Endothelial cell of umbilical vein (primary cell): Measurements from ENCODE around the gene RENBP.

ENCODE experiments used
- EZH2 ChIP-seq: IDR thresholded peaks from 2 replicates; pipeline ENCODE4 v1.6.1; 2012; ENCODE audit warnings: borderline replicate concordance, low read depth, mild to moderate bottlenecking, moderate library complexity, low read length, inconsistent platforms; ENCODE audit not compliant: severe bottlenecking
- POLR2A ChIP-seq: IDR thresholded peaks from 2 replicates; pipeline ENCODE4 v1.6.1; 2012; ENCODE audit warnings: low read depth, mild to moderate bottlenecking, control low read depth, low read length
- TF ChIP-seq, protein P1 (sequence below), 2 donors: IDR thresholded peaks; 1 replicate in 1 of 2; 2 replicates in 1 of 2; pipeline ENCODE4 v1.5.1; 2011; ENCODE audit warnings: low read length in 2 of 2, mild to moderate bottlenecking in 2 of 2, moderate library complexity in 2 of 2, control low read depth in 1 of 2, inconsistent platforms in 1 of 2, low read depth in 1 of 2; ENCODE audit not compliant: insufficient read depth in 1 of 2; ENCODE audit errors: extremely low read depth in 1 of 2

DNA sequence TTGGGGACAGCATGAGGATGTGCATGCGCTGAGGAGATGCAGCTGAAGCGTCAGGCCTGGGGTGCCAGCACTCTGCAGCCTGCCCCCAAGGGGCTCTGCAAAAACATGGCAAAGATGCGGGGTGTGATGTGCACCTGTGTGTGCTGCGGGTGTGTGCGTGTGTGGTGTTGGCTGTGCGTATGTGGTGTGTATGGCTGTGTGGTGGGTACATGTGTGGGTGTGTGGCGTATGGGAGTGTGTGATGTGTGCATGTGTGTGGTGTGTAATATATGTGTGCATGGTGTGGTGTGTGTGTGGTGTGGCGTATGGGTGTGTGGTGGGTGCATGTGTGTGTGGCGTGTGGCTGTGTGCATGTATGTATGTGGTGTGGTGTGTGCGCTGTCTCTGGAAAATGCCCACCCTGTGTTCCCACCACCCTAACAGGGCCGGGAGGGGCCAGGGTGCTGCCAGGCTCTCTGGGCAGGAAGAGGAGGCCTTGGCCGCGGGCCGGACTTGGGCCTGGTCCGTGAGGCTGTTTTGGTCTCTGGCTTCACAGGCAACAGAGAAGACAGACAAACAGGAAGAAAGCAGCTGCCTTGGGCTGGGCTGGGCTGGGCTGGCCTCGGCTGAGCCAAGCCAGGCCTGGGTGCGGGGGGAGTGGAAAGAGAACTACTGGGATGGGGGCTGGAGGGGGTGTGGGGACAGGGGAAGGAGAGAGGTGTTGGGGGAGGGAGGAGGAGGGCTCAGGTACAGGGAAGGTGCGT, 41.0 kb downstream of the RENBP start:
- TF ChIP-seq, protein P1, sequence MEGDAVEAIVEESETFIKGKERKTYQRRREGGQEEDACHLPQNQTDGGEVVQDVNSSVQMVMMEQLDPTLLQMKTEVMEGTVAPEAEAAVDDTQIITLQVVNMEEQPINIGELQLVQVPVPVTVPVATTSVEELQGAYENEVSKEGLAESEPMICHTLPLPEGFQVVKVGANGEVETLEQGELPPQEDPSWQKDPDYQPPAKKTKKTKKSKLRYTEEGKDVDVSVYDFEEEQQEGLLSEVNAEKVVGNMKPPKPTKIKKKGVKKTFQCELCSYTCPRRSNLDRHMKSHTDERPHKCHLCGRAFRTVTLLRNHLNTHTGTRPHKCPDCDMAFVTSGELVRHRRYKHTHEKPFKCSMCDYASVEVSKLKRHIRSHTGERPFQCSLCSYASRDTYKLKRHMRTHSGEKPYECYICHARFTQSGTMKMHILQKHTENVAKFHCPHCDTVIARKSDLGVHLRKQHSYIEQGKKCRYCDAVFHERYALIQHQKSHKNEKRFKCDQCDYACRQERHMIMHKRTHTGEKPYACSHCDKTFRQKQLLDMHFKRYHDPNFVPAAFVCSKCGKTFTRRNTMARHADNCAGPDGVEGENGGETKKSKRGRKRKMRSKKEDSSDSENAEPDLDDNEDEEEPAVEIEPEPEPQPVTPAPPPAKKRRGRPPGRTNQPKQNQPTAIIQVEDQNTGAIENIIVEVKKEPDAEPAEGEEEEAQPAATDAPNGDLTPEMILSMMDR (IDR thresholded peaks at IDR 0.05; ENCODE audit: extremely low read depth in 1 of 2, insufficient read depth in 1 of 2, low read depth in 1 of 2, low read length in 2 of 2): no peak
- TF ChIP-seq EZH2 (no peak), POLR2A (no peak)
